BE2C (cell line): ENCODE data around the gene SRGAP1.

ENCODE experiments used
- DNase-seq: peaks from one replicate; pipeline ENCODE4 v3.0.0-alpha.2; 2020
- H3K27me3 ChIP-seq: fragments of 250-450 bp; sonication (Bioruptor Pico); 2 replicates; pipeline ENCODE4 v1.5.1; 2020; ENCODE audit warnings: mild to moderate bottlenecking
- H3K36me3 ChIP-seq: fragments of 250-450 bp; sonication (Bioruptor Pico); 2 replicates; pipeline ENCODE4 v1.5.1; 2020; ENCODE audit warnings: mild to moderate bottlenecking
- H3K4me1 ChIP-seq: fragments of 250-450 bp; sonication (Bioruptor Pico); 2 replicates; pipeline ENCODE4 v1.5.1; 2020
- H3K4me3 ChIP-seq: 2 replicates; pipeline ENCODE4 v1.5.1; 2011; ENCODE audit warnings: low read depth, low read length
- H3K9me3 ChIP-seq: fragments of 250-450 bp; sonication (Bioruptor Pico); 2 replicates; pipeline ENCODE4 v1.5.1; 2020
- TF ChIP-seq, protein P1 (sequence below): IDR thresholded peaks from 2 replicates; pipeline ENCODE4 v1.5.1; 2012; ENCODE audit warnings: mild to moderate bottlenecking, low read depth, low read length

Gene SRGAP1

DNA sequence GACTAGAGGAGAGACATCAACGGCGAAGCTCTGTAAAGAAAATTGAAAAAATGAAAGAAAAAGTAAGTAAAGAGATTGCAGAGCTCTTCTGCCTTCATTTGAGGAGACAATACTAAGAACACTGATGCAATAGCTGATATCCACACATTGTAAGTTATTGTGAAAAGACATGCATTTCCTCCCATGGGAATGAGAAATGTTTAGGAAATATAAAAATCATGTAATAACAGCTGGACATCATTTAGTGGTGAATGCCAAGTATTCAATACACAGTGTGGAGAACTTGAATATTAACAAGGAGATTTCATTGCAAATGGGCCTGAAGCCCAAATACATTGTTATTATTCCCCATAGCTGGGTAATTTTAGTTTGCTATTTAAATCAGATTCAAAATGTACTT, 198.4 kb downstream of the SRGAP1 start:
- peaks cover 7% of the 10 kb centered on the region for H3K36me3 ChIP-seq
- DNase-seq: no peak
- H3K27me3 ChIP-seq: no peaks in the 10 kb centered on the region
- H3K4me3 ChIP-seq: no peak overlapping the region
- no peaks in the 10 kb centered on the region for H3K9me3 ChIP-seq
- TF ChIP-seq, protein P1, sequence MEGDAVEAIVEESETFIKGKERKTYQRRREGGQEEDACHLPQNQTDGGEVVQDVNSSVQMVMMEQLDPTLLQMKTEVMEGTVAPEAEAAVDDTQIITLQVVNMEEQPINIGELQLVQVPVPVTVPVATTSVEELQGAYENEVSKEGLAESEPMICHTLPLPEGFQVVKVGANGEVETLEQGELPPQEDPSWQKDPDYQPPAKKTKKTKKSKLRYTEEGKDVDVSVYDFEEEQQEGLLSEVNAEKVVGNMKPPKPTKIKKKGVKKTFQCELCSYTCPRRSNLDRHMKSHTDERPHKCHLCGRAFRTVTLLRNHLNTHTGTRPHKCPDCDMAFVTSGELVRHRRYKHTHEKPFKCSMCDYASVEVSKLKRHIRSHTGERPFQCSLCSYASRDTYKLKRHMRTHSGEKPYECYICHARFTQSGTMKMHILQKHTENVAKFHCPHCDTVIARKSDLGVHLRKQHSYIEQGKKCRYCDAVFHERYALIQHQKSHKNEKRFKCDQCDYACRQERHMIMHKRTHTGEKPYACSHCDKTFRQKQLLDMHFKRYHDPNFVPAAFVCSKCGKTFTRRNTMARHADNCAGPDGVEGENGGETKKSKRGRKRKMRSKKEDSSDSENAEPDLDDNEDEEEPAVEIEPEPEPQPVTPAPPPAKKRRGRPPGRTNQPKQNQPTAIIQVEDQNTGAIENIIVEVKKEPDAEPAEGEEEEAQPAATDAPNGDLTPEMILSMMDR: no peak
- H3K4me1 ChIP-seq: peaks cover 17% of the 10 kb centered on the region

DNA sequence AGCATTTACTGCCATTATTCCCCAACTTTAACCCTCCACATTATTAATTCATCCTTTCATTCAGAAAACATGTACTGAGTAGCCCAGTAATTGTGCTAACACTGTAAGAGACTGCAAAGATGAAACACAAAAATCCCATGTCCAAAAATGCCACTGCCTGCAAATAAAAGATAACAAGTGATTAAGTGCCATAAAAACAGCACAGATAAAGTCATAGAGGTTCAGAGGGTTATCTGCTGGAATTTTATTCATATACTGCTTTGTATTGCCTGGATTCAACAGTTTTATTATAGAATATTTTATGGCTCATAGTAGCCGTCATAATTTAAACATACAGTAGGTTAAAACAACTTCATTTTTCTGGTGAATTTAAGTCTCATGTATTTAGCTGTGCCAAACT, 199.7 kb downstream of the SRGAP1 start:
- H3K36me3 ChIP-seq: peaks cover 17% of the 10 kb centered on the region
- no peak for DNase-seq
- H3K4me1 ChIP-seq: peaks cover 15% of the 10 kb centered on the region
- H3K27me3 ChIP-seq: no peaks in the 10 kb centered on the region
- no peak overlapping the region for H3K4me3 ChIP-seq
- TF ChIP-seq, protein P1: no peak
- H3K9me3 ChIP-seq: no peaks in the 10 kb centered on the region; the same call in 1 of the 2 replicates

DNA sequence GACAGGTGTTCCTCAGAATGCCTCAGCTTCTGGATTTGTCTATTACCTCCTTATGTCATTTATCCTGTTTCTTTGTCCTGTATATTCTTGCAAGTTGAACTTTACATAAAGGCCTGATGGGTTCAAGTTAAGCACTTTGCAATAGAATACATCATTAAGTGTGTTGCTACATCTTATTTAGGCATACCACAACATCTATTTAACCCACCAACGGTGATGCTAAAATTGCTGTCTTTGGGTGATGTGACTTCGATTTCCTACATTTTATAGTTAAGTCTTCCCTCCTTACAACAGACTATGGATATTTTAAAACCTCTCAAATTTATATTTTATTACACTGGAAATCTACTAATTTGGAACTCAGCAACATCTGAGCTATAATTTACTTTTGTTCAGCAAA, 206.6 kb downstream of the SRGAP1 start:
- Histone ChIP-seq H3K9me3 (no peaks in the 10 kb centered on the region; the same call in 1 of the 2 replicates), H3K4me1 (peaks cover 15% of the 10 kb centered on the region), H3K36me3 (peaks cover 10% of the 10 kb centered on the region), H3K27me3 (no peaks in the 10 kb centered on the region), H3K4me3 (no peak overlapping the region)
- TF ChIP-seq, protein P1: no peak
- DNase-seq: no peak

DNA sequence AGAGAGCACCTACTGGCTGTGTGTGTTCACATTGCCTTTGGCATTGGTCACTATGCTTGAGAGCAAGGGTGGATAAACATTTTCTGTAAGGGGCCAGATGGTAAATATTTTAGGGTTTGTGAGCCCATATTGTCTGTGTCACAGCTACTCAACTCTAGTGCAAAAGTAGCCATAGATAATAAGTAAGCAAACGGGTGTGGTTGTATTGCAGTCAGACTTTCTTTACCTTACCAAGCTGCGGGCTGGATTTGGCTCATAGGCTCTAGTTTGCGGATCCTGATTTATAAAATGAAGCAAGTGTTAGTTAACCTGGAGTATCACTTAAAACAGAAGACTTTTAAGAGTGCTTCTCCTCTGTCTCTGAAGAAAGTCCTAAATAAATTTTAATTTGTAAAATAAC, 208.6 kb downstream of the SRGAP1 start:
- no peaks in the 10 kb centered on the region for H3K27me3 ChIP-seq
- H3K36me3 ChIP-seq: peaks cover 9% of the 10 kb centered on the region
- no peaks in the 10 kb centered on the region; the same call in 1 of the 2 replicates for H3K9me3 ChIP-seq
- no peak overlapping the region for H3K4me3 ChIP-seq
- TF ChIP-seq, protein P1: no peak
- DNase-seq: no peak
- H3K4me1 ChIP-seq: peaks cover 30% of the 10 kb centered on the region

DNA sequence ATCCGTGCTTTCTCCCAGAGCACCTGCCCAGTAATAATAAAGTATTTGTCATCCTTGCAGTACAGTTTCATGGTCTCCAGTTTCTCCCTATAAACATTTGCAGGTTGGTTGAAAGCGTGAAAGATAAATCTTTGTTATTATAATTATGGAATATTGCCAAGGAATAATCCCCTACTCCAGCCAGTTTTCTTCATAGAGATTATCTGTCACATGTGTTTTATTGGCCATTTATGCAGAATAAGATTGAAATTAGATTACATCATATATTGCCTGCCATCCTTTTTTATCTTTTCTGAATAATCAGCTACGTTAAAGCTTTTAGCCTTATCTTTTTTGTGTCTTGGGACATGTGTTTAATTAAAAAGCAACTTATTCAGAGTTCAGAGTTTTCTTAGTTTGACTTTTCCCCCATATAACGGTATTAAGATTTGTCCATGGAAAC, 209.6 kb downstream of the SRGAP1 start:
- TF ChIP-seq, protein P1: no peak
- H3K4me3 ChIP-seq: no peak overlapping the region
- no peak for DNase-seq
- no peaks in the 10 kb centered on the region for H3K27me3 ChIP-seq
- H3K4me1 ChIP-seq: peaks cover 30% of the 10 kb centered on the region
- no peaks in the 10 kb centered on the region; the same call in 1 of the 2 replicates for H3K9me3 ChIP-seq
- no peaks in the 10 kb centered on the region; the same call in 1 of the 2 replicates for H3K36me3 ChIP-seq

DNA sequence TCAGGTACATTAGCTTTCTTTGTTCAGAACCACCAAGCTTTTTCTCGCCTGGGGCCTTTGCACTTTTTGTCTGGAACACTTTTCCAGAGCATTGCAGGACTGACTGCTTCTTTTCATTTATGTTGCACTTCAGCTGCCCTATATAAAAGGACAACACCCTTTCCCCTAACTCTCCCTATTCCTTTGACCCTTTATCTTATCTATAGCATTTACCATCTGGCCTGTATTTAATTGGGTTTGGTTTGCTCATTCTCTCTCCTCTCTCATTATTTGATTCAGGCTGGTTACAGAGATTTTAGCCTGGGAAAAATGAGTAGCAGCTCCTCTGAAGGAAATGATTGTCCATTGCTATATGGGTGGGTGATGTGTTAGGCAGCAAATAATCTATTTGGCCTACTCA, 212.2 kb downstream of the SRGAP1 start:
- H3K36me3 ChIP-seq: no peaks in the 10 kb centered on the region
- no peaks in the 10 kb centered on the region for H3K27me3 ChIP-seq
- peaks cover 30% of the 10 kb centered on the region for H3K4me1 ChIP-seq
- no peak for DNase-seq
- H3K4me3 ChIP-seq: no peak overlapping the region
- H3K9me3 ChIP-seq: no peaks in the 10 kb centered on the region
- TF ChIP-seq, protein P1: no peak
